ENCODE measurements around the gene RAB5IF. TPM values are rescaled to one million over a fixed set of nuclear protein-coding genes. Genes with fewer than 3 reads are reported as not detected.

RAB5IF gene
- total and polyA plus RNA-seq, 2 of the 4 experiments (the other 2 are of a cell fraction), result 74.0 to 93.1 TPM

- Histone ChIP-seq H2AK5ac (ENCODE audit: low read depth, low read length) (no peak overlapping the region), H3K36me3 (ENCODE audit: control insufficient read depth, insufficient read depth, low read length) (peaks cover 33% of the 10 kb centered on the region), H2BK15ac (ENCODE audit: low read depth, low read length) (no peak overlapping the region), H2BK20ac (ENCODE audit: low read depth, low read length) (no peak overlapping the region), H3K9me1 (ENCODE audit: insufficient read depth, low read length) (peaks cover 8% of the 10 kb centered on the region; the same call in 1 of the 2 replicates), H4K91ac (ENCODE audit: insufficient read depth, low read depth, low read length) (no peak overlapping the region), H3K4ac (ENCODE audit: low read depth, low read length) (no peak overlapping the region), H3K27me3 (ENCODE audit: control insufficient read depth, insufficient read depth, low read length) (no peaks in the 10 kb centered on the region), H3K18ac (ENCODE audit: low read depth, low read length) (no peak overlapping the region), H3K4me1 (ENCODE audit: control insufficient read depth, insufficient read depth, low read length) (peaks cover 4% of the 10 kb centered on the region; the same call in 1 of the 2 replicates), H4K5ac (ENCODE audit: low read depth, low read length) (no peak overlapping the region), H3K14ac (replicated peaks; ENCODE audit: low read depth, low read length) (no peak overlapping the region), H3K56ac (ENCODE audit: extremely low read depth, insufficient read depth, low read length) (no peak overlapping the region), H4K20me1 (ENCODE audit: insufficient read depth, low read length) (peaks cover 15% of the 10 kb centered on the region; the same call in 1 of the 2 replicates), H2BK120ac (ENCODE audit: low read depth, low read length) (no peak overlapping the region), H3K23ac (ENCODE audit: low read depth, low read length) (peak overlapping the region; percentile 17; the same call in 1 of the 2 replicates), H3K27ac (ENCODE audit: insufficient read depth, low read length) (no peak overlapping the region), H2BK5ac (ENCODE audit: low read depth, low read length, poor library complexity, severe bottlenecking) (no peak overlapping the region), H3K4me2 (ENCODE audit: low read depth, low read length) (no peak overlapping the region), H3K4me3 (ENCODE audit: insufficient read depth, low read depth, low read length) (no peak overlapping the region), H2AK9ac (replicated peaks; ENCODE audit: low read depth, low read length, poor library complexity) (no peak overlapping the region), H3K79me1 (ENCODE audit: low read depth in 1 of 2, low read length in 2 of 2) (peaks cover 9 to 30% of the 10 kb centered on the region in 2 experiments; a peak in 3 of 4 replicates), H3K9ac (ENCODE audit: low read depth, low read length) (no peak overlapping the region), H4K8ac (ENCODE audit: low read depth in 2 of 2, low read length in 2 of 2) (no peak overlapping the region), H3K9me3 (ENCODE audit: control insufficient read depth, insufficient read depth, low read length) (no peaks in the 10 kb centered on the region), H2AFZ (replicated peaks; ENCODE audit: low read length, poor library complexity) (no peak overlapping the region)
- BruUV-seq (replicated peaks), result no TSS peak
- in situ Hi-C loops (cut with MboI; ENCODE audit: low sequenced_read_pairs), result no loop called here
- CTCF ChIA-PET, result no interaction called here
- ATAC-seq (ENCODE audit: low read depth) (no peak), DNase-seq (no peak)
- 88% methylated on average over 3 of the region's 7 CpGs; no CpG with 5 or more reads in 1 of the 2 experiments for WGBS, 2 experiments (ENCODE audit: extremely low coverage in 2 of 2, insufficient read length in 1 of 2)
- intact Hi-C loops (cut with micrococcal nuclease), result no loop called here
- dilution Hi-C loops (cut with HindIII; ENCODE audit: low sequenced_read_pairs, unreplicated experiment), result no loop called here
- POLR2A ChIA-PET (ENCODE audit: unreplicated experiment), result interaction anchor here (0.5 kb wide), 1 partner anchor 11 kb away, joined by 4 read pairs; no protein-coding TSS in a partner anchor
- TF ChIP-seq RFX5 (IDR thresholded peaks at IDR 0.05; ENCODE audit: low read depth, low read length), result no peak
- TF ChIP-seq ELK1 (IDR thresholded peaks at IDR 0.05; ENCODE audit: borderline replicate concordance, low read depth, low read length), result no peak
- TF ChIP-seq SMC3 (IDR thresholded peaks at IDR 0.05; ENCODE audit: low read depth, low read length), result no peak
- TF ChIP-seq, protein P1, sequence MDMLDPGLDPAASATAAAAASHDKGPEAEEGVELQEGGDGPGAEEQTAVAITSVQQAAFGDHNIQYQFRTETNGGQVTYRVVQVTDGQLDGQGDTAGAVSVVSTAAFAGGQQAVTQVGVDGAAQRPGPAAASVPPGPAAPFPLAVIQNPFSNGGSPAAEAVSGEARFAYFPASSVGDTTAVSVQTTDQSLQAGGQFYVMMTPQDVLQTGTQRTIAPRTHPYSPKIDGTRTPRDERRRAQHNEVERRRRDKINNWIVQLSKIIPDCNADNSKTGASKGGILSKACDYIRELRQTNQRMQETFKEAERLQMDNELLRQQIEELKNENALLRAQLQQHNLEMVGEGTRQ (IDR thresholded peaks at IDR 0.05; ENCODE audit: low read depth, low read length), result no peak
- no peak for TF ChIP-seq MAZ (IDR thresholded peaks at IDR 0.05; ENCODE audit: borderline replicate concordance, low read depth, low read length)
- no peak for TF ChIP-seq POLR2A (IDR thresholded peaks at IDR 0.05; ENCODE audit: low read depth, low read length)
- no peak for TF ChIP-seq RCOR1 (IDR thresholded peaks at IDR 0.05; ENCODE audit: insufficient replicate concordance, low read length)
- no peak for TF ChIP-seq CEBPB (IDR thresholded peaks at IDR 0.05; ENCODE audit: low read depth, low read length)
- no peak for TF ChIP-seq RAD21 (IDR thresholded peaks at IDR 0.05; ENCODE audit: low read length)
- no peak for TF ChIP-seq NFE2L2 (IDR thresholded peaks at IDR 0.05; ENCODE audit: low read depth, low read length)
- TF ChIP-seq, protein P2, sequence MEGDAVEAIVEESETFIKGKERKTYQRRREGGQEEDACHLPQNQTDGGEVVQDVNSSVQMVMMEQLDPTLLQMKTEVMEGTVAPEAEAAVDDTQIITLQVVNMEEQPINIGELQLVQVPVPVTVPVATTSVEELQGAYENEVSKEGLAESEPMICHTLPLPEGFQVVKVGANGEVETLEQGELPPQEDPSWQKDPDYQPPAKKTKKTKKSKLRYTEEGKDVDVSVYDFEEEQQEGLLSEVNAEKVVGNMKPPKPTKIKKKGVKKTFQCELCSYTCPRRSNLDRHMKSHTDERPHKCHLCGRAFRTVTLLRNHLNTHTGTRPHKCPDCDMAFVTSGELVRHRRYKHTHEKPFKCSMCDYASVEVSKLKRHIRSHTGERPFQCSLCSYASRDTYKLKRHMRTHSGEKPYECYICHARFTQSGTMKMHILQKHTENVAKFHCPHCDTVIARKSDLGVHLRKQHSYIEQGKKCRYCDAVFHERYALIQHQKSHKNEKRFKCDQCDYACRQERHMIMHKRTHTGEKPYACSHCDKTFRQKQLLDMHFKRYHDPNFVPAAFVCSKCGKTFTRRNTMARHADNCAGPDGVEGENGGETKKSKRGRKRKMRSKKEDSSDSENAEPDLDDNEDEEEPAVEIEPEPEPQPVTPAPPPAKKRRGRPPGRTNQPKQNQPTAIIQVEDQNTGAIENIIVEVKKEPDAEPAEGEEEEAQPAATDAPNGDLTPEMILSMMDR (conservative IDR thresholded peaks at IDR 0.05; ENCODE audit: low read depth, low read length), result no peak
- TF ChIP-seq MXI1 (IDR thresholded peaks at IDR 0.05; ENCODE audit: borderline replicate concordance, low read depth, low read length), result no peak
- TF ChIP-seq MAFK (IDR thresholded peaks at IDR 0.05; ENCODE audit: low read depth, low read length), result no peak
- TF ChIP-seq FOS (IDR thresholded peaks at IDR 0.05; ENCODE audit: low read depth, low read length), result no peak
- no peak for TF ChIP-seq BHLHE40 (IDR thresholded peaks at IDR 0.05; ENCODE audit: low read depth, low read length)
Observed at GRCh38 chr20:36607586-36608387, 2.2 kb downstream of the RAB5IF start.
